ENCODE measurements around the gene OCA2.
"Not testable (repeated sequence)": the region's sequence is repeated elsewhere in the genome, so short reads cannot be mapped to it uniquely, and the experiment has no call there.

OCA2 gene

DNA sequence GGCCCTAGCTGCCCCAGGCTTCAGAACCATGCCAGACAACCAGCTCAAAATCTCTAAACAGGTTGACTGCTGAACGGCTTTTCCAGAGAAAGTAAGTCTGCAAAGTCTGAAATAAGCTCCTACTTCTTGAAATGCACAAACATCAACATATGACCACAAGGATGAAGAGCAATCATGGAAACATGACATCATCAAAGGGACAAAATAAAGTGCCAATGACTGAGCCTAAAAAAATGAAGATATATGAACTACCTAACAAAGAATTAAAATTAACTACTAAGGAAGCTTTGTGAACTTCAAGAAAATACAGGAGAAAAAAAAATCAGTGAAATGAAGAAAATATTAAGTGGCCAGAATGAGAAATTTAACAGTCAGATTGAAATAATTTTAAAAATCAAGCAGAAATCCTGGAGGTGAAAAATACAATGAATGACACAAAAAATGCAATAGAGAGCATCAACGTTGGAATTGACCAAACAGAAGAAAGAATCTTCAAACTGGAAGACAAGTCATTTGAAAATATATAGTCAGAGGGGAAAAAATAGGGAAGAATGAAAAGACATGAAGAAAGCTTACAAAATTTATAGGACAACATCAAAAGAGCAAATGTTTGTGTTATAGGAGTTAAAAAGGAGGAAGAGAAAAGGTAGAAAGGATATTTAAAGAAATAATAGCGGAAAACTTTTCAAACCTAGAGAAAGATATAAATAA, 364.2 kb downstream of the OCA2 start:
- no peak overlapping the region for H3K4me3 ChIP-seq (ENCODE audit: low read length)
- H3K36me3 ChIP-seq (ENCODE audit: insufficient read depth, low read length) = no peaks in the 10 kb centered on the region
- no peak overlapping the region for H3K4me2 ChIP-seq (ENCODE audit: low read length)
- no peaks in the 10 kb centered on the region for H3K4me1 ChIP-seq (ENCODE audit: control insufficient read depth, insufficient read depth, low read length)
- peaks cover 11% of the 10 kb centered on the region for H3K9me3 ChIP-seq (replicated peaks; ENCODE audit: low read length)
- H3K27me3 ChIP-seq (ENCODE audit: control insufficient read depth, insufficient read depth, low read length) = no peaks in the 10 kb centered on the region
- H3K9ac ChIP-seq (ENCODE audit: low read depth, low read length) = no peak overlapping the region

DNA sequence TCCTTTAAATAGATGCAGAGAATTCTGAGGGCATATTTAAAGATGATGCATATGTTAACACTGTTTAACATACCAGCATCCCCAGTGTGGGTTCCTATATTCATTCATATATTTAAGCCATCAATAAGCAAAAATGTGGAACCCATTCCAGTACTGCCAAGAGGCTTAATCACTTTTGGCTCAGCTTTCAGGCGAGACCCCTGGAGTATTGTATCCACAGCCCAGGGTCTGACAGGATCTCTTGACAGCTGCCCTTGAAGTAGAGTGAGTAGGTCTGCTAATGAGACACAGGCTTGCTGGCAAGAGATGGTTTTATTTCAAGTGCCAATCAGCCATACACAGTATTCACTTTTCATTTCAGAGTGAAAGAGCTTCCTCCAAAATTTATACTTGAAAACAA, 367.3 kb downstream of the OCA2 start:
- Histone ChIP-seq H3K4me1 (ENCODE audit: control insufficient read depth, insufficient read depth, low read length) (no peaks in the 10 kb centered on the region), H3K9me3 (replicated peaks; ENCODE audit: low read length) (peaks cover 12% of the 10 kb centered on the region), H3K9ac (ENCODE audit: low read depth, low read length) (no peak overlapping the region), H3K4me2 (ENCODE audit: low read length) (no peak overlapping the region), H3K27me3 (ENCODE audit: control insufficient read depth, insufficient read depth, low read length) (no peaks in the 10 kb centered on the region), H3K36me3 (ENCODE audit: insufficient read depth, low read length) (no peaks in the 10 kb centered on the region), H3K4me3 (ENCODE audit: low read length) (no peak overlapping the region)

DNA sequence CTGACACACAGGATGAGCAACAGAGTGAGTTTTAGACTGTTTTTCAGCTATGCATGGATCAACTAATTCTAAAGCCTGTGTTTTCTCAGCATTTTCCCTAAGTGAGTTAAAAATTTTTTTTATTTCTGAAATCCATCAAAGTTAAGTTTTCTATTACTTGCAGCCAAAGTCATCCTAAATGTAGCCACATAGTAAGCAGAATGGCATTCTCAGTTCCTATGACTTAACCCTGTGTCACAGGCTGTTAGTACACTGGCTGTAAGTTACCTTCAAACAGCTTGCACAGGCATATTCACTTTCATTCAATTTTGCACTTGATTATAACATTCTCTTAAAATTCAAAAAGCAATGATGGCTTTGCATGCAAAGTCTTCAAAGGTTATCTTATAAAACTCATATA, 368.2 kb downstream of the OCA2 start:
- no peaks in the 10 kb centered on the region for H3K27me3 ChIP-seq (ENCODE audit: control insufficient read depth, insufficient read depth, low read length)
- H3K4me3 ChIP-seq (ENCODE audit: low read length) = no peak overlapping the region
- peaks cover 14% of the 10 kb centered on the region for H3K9me3 ChIP-seq (replicated peaks; ENCODE audit: low read length)
- no peak overlapping the region for H3K4me2 ChIP-seq (ENCODE audit: low read length)
- H3K9ac ChIP-seq (ENCODE audit: low read depth, low read length) = no peak overlapping the region
- H3K36me3 ChIP-seq (ENCODE audit: insufficient read depth, low read length) = no peaks in the 10 kb centered on the region
- H3K4me1 ChIP-seq (ENCODE audit: control insufficient read depth, insufficient read depth, low read length) = no peaks in the 10 kb centered on the region

DNA sequence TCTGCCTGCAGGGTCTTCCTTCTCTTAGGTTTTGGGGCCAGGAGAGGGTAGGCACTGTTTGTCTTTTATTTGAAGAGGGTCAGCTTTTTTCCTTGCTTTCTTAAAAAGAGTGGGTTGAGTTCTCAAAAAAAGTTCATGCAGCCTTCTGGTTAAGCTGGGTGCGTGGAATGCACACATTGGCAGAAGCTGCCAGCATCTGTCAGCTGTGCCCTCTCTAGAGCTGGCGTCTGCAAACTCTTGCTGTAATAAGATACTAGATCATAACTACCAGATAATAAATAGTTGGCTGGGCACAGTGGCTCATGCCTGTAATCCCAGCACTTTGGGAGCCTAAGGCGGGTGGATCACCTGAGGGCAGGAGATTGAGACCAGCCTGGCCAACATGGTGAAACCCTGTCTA, 373.4 kb downstream of the OCA2 start:
- Histone ChIP-seq H3K4me3 (ENCODE audit: low read length) (no peak overlapping the region), H3K36me3 (ENCODE audit: insufficient read depth, low read length) (no peaks in the 10 kb centered on the region), H3K27me3 (ENCODE audit: control insufficient read depth, insufficient read depth, low read length) (no peaks in the 10 kb centered on the region), H3K9ac (ENCODE audit: low read depth, low read length) (no peak overlapping the region), H3K4me1 (ENCODE audit: control insufficient read depth, insufficient read depth, low read length) (no peaks in the 10 kb centered on the region), H3K9me3 (replicated peaks; ENCODE audit: low read length) (peaks cover 12% of the 10 kb centered on the region), H3K4me2 (ENCODE audit: low read length) (no peak overlapping the region)

DNA sequence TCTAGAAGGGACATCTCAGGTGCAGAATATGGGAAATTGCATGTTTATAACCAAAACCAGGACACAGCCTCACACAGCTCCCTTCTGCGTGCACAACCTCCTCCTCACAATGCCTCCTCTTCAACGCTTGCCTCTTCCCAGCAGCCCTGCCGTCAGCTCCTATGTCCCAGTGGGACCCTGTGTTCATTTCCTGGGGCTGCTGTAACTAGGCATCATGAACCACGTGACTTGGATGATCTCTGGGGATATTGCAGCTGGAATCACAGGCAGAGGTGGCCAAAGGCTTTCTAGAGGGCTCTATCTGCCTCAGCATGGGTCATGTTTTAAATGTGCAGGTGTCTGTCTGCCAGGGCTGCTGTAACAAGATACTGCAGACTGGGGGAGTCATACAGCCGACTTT, 375.3 kb downstream of the OCA2 start:
- Histone ChIP-seq H3K9me3 (replicated peaks; ENCODE audit: low read length) (peaks cover 12% of the 10 kb centered on the region), H3K4me1 (ENCODE audit: control insufficient read depth, insufficient read depth, low read length) (no peaks in the 10 kb centered on the region), H3K9ac (ENCODE audit: low read depth, low read length) (no peak overlapping the region)

DNA sequence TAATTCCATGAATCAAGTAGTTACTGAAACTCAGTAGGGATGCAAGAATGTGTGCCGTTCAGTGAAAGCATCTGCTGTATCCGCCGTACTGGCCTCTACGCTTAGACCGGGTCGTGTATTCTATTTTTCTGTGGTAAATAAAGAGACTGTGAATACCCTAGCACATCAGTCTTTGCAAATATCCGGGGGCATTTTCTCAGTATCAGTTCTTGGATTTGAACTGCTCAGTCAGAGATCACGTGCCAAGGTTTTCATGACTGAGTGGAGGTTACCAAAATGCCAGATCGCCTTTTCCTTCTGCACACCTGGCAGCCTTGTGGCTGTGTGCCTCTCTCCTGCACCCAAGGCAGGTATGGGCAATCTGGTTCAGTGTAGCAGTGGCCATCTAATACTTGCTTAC, 377.0 kb downstream of the OCA2 start:
- H3K4me1 ChIP-seq (ENCODE audit: control insufficient read depth, insufficient read depth, low read length) = no peaks in the 10 kb centered on the region
- H3K9ac ChIP-seq (ENCODE audit: low read depth, low read length) = no peak overlapping the region
- H3K4me3 ChIP-seq (ENCODE audit: low read length) = no peak overlapping the region
- no peaks in the 10 kb centered on the region for H3K36me3 ChIP-seq (ENCODE audit: insufficient read depth, low read length)
- H3K27me3 ChIP-seq (ENCODE audit: control insufficient read depth, insufficient read depth, low read length) = no peaks in the 10 kb centered on the region
- no peak overlapping the region for H3K4me2 ChIP-seq (ENCODE audit: low read length)
- peaks cover 24% of the 10 kb centered on the region for H3K9me3 ChIP-seq (replicated peaks; ENCODE audit: low read length)

More for the DNA sequence above, 375.3 kb downstream of the OCA2 start:
- Histone ChIP-seq H3K4me3 (ENCODE audit: low read length) (no peak overlapping the region), H3K4me2 (ENCODE audit: low read length) (no peak overlapping the region), H3K27me3 (ENCODE audit: control insufficient read depth, insufficient read depth, low read length) (no peaks in the 10 kb centered on the region), H3K36me3 (ENCODE audit: insufficient read depth, low read length) (no peaks in the 10 kb centered on the region)

DNA sequence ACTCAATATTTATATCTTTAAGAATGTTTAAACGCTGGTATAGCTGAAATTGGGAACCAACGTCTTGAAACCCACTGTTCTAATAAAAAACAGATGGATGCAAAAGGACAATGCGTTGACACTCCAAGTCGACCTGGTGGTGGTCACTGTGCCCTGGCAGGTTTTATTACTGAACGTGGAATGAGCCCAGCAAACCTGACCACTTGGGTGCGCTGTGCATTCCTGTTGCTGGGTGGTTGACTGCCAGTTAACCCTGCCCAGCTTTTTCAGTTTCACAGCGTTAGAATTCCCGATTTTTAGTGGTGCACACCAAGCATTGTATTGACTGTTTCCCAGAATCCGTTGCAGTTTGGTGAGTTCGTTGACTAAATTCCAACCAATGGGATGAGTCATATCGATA, 384.4 kb downstream of the OCA2 start:
- Histone ChIP-seq H3K4me2 (ENCODE audit: low read length) (no peak overlapping the region), H3K4me3 (ENCODE audit: low read length) (no peak overlapping the region), H3K9ac (ENCODE audit: low read depth, low read length) (no peak overlapping the region), H3K9me3 (replicated peaks; ENCODE audit: low read length) (peaks cover 19% of the 10 kb centered on the region), H3K27me3 (ENCODE audit: control insufficient read depth, insufficient read depth, low read length) (no peaks in the 10 kb centered on the region), H3K4me1 (ENCODE audit: control insufficient read depth, insufficient read depth, low read length) (no peaks in the 10 kb centered on the region), H3K36me3 (ENCODE audit: insufficient read depth, low read length) (no peaks in the 10 kb centered on the region)

DNA sequence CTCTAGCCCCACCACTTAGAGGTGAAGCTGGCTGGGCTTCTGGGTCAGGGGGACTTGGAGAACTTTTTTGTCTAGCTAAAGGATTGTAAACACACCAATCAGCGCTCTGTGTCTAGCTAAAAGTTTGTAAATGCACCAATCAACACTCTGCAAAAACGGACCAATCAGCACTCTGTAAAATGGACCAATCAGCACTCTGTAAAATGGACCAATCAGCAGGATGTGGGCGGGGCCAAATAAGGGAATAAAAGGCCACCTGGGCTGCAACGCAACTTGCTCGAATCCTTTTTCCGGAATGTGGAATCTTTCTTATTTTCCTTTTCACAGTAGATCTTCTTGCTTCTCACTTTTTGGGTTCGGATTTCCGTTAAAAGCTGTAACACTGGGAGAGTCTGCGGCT, 385.3 kb downstream of the OCA2 start:
- not testable (repeated sequence) for H3K27me3 ChIP-seq (ENCODE audit: control insufficient read depth, insufficient read depth, low read length); H3K4me2 ChIP-seq (ENCODE audit: low read length); H3K9ac ChIP-seq (ENCODE audit: low read depth, low read length); H3K4me3 ChIP-seq (ENCODE audit: low read length); H3K4me1 ChIP-seq (ENCODE audit: control insufficient read depth, insufficient read depth, low read length); H3K36me3 ChIP-seq (ENCODE audit: insufficient read depth, low read length)
- peaks cover 19% of the 10 kb centered on the region for H3K9me3 ChIP-seq (replicated peaks; ENCODE audit: low read length)

DNA sequence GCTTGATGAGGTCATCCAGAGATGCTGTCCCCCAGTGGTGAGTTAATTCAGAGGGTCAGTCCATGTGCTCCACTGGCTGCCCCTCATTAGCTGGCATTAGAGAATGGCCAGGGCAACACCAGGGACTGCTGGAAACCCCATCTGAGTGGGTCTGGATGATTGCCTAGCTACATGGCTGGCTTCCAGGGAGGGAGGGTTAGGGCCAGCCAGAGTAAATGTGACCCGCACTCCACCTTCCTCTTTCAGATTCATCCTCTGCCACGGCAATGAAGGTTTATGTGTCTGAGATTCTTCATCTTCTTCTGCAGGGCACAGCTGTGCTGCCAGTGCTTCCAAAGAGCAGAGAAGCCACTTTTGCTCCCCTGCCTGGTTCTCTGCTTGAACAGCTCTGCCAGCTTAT, 391.9 kb downstream of the OCA2 start:
- Histone ChIP-seq H3K27me3 (ENCODE audit: control insufficient read depth, insufficient read depth, low read length) (no peaks in the 10 kb centered on the region), H3K9ac (ENCODE audit: low read depth, low read length) (no peak overlapping the region), H3K9me3 (replicated peaks; ENCODE audit: low read length) (peaks cover 10% of the 10 kb centered on the region)

DNA sequence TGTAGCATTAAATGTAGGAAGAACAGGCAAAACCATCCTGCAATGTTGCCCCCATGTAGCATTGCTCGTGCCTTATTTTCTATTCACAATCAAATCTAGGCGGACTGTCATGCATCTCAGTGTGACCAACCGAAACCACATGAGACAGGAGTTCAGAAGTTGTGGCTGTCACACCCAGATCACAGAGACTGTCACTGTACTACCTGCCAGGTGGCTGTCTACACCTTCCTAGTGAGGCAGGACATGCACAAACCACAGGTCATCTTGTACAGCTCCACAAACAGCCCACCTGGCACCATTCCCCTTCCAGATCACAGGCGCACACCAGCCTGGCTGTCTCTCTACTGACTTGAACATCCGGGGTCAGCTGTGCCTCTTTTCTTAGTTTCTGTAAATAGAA, 392.8 kb downstream of the OCA2 start:
- Histone ChIP-seq H3K4me3 (ENCODE audit: low read length) (no peak overlapping the region), H3K4me1 (ENCODE audit: control insufficient read depth, insufficient read depth, low read length) (no peaks in the 10 kb centered on the region), H3K9ac (ENCODE audit: low read depth, low read length) (no peak overlapping the region), H3K9me3 (replicated peaks; ENCODE audit: low read length) (peaks cover 16% of the 10 kb centered on the region), H3K27me3 (ENCODE audit: control insufficient read depth, insufficient read depth, low read length) (no peaks in the 10 kb centered on the region), H3K36me3 (ENCODE audit: insufficient read depth, low read length) (no peaks in the 10 kb centered on the region), H3K4me2 (ENCODE audit: low read length) (no peak overlapping the region)

More for the DNA sequence above, 391.9 kb downstream of the OCA2 start:
- no peak overlapping the region for H3K4me3 ChIP-seq (ENCODE audit: low read length)
- H3K4me1 ChIP-seq (ENCODE audit: control insufficient read depth, insufficient read depth, low read length) = no peaks in the 10 kb centered on the region
- no peaks in the 10 kb centered on the region for H3K36me3 ChIP-seq (ENCODE audit: insufficient read depth, low read length)
- no peak overlapping the region for H3K4me2 ChIP-seq (ENCODE audit: low read length)

DNA sequence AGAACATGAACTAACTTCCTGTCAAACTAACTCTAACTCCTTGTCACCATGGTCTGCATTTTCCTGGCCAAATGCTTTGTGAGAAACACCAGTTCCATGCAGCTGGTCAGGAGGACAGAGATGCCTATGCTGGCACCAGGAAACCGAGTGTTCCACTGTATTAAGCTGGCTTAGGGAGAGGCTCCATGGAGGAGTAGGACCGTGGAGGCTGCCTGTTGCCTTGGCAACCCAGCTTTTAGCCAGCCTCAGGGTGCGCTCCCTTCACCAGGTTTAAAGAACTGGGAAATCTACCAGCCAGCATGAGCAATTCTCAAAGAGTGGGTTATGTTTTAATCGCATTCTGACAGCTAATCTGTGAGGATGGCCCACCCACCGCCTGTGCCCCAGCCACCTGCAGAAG, 394.1 kb downstream of the OCA2 start:
- peaks cover 16% of the 10 kb centered on the region for H3K9me3 ChIP-seq (replicated peaks; ENCODE audit: low read length)
- no peak overlapping the region for H3K9ac ChIP-seq (ENCODE audit: low read depth, low read length)
- H3K4me3 ChIP-seq (ENCODE audit: low read length) = no peak overlapping the region
- no peak overlapping the region for H3K4me2 ChIP-seq (ENCODE audit: low read length)
- H3K27me3 ChIP-seq (ENCODE audit: control insufficient read depth, insufficient read depth, low read length) = no peaks in the 10 kb centered on the region
- no peaks in the 10 kb centered on the region for H3K4me1 ChIP-seq (ENCODE audit: control insufficient read depth, insufficient read depth, low read length)
- H3K36me3 ChIP-seq (ENCODE audit: insufficient read depth, low read length) = no peaks in the 10 kb centered on the region
